CD4-positive, alpha-beta T cell (primary cell): Measurements from ENCODE around the gene ZBTB43. TPM values are rescaled to one million over a fixed set of nuclear protein-coding genes. Genes with fewer than 3 reads are reported as not detected.
"Not testable (repeated sequence)": the region's sequence is repeated elsewhere in the genome, so short reads cannot be mapped to it uniquely, and the experiment has no call there.

Experiments used
- ATAC-seq: fragments of 200-7000 bp; cut with Tn5 transposase; one replicate; pipeline ENCODE4 v1.10.0; 2022; ENCODE audit warnings: mild to moderate bottlenecking; ENCODE audit not compliant: poor library complexity
- CTCF ChIA-PET: fragments of 350-600 bp; sonication (Branson Sonifier 250); formaldehyde crosslinking; loops from one replicate; lab custom pipeline; 2021; ENCODE audit warnings: antibody characterized with exemption, inconsistent platforms; lab: Charles Lee
- POLR2A ChIA-PET: fragments of 350-600 bp; sonication (Branson Sonifier 250); formaldehyde crosslinking; loops from one replicate; lab custom pipeline; 2021; ENCODE audit warnings: antibody characterized with exemption, inconsistent platforms; lab: Charles Lee
- DNase-seq, 14 experiments: peaks; one replicate each; pipeline ENCODE4 v3.0.0-alpha.2; 2013 to 2020; ENCODE audit warnings: mixed read lengths in 2 of 14
- H3K27ac ChIP-seq, 2 donors: one replicate each; pipeline versions ENCODE4 v1.5.1 to v1.7.0; 2013; ENCODE audit warnings: low read length in 2 of 2, low read depth in 1 of 2, mild to moderate bottlenecking in 1 of 2
- H3K27me3 ChIP-seq, 2 experiments: 1 replicate in 1 of 2; 2 replicates in 1 of 2; pipeline versions ENCODE4 v1.6.1 to v1.7.0; 2013; ENCODE audit warnings: low read length in 2 of 2, control low read depth in 1 of 2, mild to moderate bottlenecking in 1 of 2, moderate library complexity in 1 of 2; ENCODE audit not compliant: insufficient read depth in 2 of 2, control insufficient read depth in 1 of 2
- H3K36me3 ChIP-seq: one replicate; pipeline ENCODE4 v1.6.1; 2013; ENCODE audit warnings: low read length, control low read depth; ENCODE audit not compliant: insufficient read depth
- H3K4me1 ChIP-seq: one replicate; pipeline ENCODE4 v1.6.1; 2013; ENCODE audit warnings: low read length, control low read depth; ENCODE audit not compliant: insufficient read depth
- H3K4me3 ChIP-seq: one replicate; pipeline ENCODE4 v1.5.1; 2013; ENCODE audit warnings: mild to moderate bottlenecking, low read length, moderate library complexity
- H3K9me3 ChIP-seq, 2 experiments: 1 replicate in 1 of 2; 2 replicates in 1 of 2; pipeline versions ENCODE4 v1.6.1 to v1.7.0; 2013; ENCODE audit warnings: low read length in 2 of 2, mild to moderate bottlenecking in 2 of 2, control low read depth in 1 of 2, moderate library complexity in 1 of 2; ENCODE audit not compliant: control insufficient read depth in 1 of 2, insufficient read depth in 1 of 2
- H3K27ac Mint-ChIP-seq: one replicate; pipeline ENCODE4 v1.8.0; 2020; ENCODE audit warnings: mixed read lengths
- H3K27me3 Mint-ChIP-seq: one replicate; pipeline ENCODE4 v1.8.0; 2021; ENCODE audit warnings: mixed read lengths
- H3K36me3 Mint-ChIP-seq: one replicate; pipeline ENCODE4 v1.8.0; 2021; ENCODE audit warnings: low read depth, mixed read lengths
- H3K4me1 Mint-ChIP-seq: one replicate; pipeline ENCODE4 v1.8.0; 2021; ENCODE audit warnings: low read depth, mixed read lengths
- H3K4me3 Mint-ChIP-seq: one replicate; pipeline ENCODE4 v1.8.0; 2020; ENCODE audit warnings: mild to moderate bottlenecking, mixed read lengths
- H3K9me3 Mint-ChIP-seq: one replicate; pipeline ENCODE4 v1.8.0; 2020; ENCODE audit warnings: mixed read lengths
- intact Hi-C, 2 experiments: fragments of 100-400 bp; cut with DNase I in 1 of 2; cut with micrococcal nuclease in 1 of 2; formaldehyde crosslinking; loops; one replicate each; pipeline versions ENCODE4 v1.15.1 to v1.9.0; 2023 to 2025; cut with DNase I, micrococcal nuclease
- total RNA-seq, 174 experiments: library from RNA in 2 of 174; stranded (reverse) in 2 of 174; gene quantifications; one replicate each; pipeline ENCODE4 v1.2.3 and lab custom pipeline; 2021 to 2026
- TF ChIP-seq, protein P1 (sequence below): fragments of 200-600 bp; IDR thresholded peaks from one replicate; pipeline ENCODE4 v1.8.0; 2022; ENCODE audit warnings: antibody characterized with exemption, mild to moderate bottlenecking

Gene ZBTB43
- total RNA-seq, 2 experiments from 2014 or later, result 47.7 to 50.8 TPM

DNA sequence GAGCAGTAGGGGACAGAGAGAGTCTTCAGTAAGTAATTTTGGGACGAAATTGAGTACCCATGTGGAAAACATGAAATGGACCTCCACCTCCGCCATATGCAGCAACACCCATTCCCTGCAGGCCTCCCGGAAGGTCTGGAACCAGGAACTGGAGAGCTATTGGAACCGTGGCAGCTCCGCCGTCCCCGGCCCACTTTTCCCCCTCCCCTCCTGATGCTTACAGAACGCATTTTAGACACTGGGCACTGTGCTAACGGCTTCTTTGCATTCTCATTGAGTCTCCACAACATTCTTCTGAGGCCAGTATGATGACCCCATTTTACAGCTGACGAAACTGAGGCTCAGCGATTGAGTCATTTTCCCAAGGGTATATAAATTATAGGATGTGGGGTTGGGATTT lies 20.4 kb upstream of the ZBTB43 start:
- Mint-ChIP-seq H3K27ac (no peak overlapping the region), H3K9me3 (no peaks in the 10 kb centered on the region), H3K36me3 (no peaks in the 10 kb centered on the region), H3K4me3 (no peak overlapping the region), H3K4me1 (no peaks in the 10 kb centered on the region), H3K27me3 (peaks cover 43% of the 10 kb centered on the region)
- intact Hi-C loops, result loop anchor here (5.0 kb wide), 2 partner anchors 172 to 287 kb away; partner anchors contain the start of gene LMX1B (in 1 of the 2)
- ATAC-seq (no peak), DNase-seq (no peak)
- no peaks in the 10 kb centered on the region for H3K36me3 ChIP-seq
- TF ChIP-seq, protein P1, sequence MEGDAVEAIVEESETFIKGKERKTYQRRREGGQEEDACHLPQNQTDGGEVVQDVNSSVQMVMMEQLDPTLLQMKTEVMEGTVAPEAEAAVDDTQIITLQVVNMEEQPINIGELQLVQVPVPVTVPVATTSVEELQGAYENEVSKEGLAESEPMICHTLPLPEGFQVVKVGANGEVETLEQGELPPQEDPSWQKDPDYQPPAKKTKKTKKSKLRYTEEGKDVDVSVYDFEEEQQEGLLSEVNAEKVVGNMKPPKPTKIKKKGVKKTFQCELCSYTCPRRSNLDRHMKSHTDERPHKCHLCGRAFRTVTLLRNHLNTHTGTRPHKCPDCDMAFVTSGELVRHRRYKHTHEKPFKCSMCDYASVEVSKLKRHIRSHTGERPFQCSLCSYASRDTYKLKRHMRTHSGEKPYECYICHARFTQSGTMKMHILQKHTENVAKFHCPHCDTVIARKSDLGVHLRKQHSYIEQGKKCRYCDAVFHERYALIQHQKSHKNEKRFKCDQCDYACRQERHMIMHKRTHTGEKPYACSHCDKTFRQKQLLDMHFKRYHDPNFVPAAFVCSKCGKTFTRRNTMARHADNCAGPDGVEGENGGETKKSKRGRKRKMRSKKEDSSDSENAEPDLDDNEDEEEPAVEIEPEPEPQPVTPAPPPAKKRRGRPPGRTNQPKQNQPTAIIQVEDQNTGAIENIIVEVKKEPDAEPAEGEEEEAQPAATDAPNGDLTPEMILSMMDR, result no peak
- H3K4me1 ChIP-seq, result peaks cover 3% of the 10 kb centered on the region
- peaks cover 4 to 8% of the 10 kb centered on the region in 2 experiments for H3K27me3 ChIP-seq
- POLR2A ChIA-PET, result no interaction called here
- no peaks in the 10 kb centered on the region for H3K9me3 ChIP-seq
- no peak overlapping the region for H3K27ac ChIP-seq
- CTCF ChIA-PET, result interaction anchor here (2.0 kb wide), 1 partner anchor 78 kb away, joined by 12 read pairs; no protein-coding TSS in a partner anchor
- no peak overlapping the region for H3K4me3 ChIP-seq

DNA sequence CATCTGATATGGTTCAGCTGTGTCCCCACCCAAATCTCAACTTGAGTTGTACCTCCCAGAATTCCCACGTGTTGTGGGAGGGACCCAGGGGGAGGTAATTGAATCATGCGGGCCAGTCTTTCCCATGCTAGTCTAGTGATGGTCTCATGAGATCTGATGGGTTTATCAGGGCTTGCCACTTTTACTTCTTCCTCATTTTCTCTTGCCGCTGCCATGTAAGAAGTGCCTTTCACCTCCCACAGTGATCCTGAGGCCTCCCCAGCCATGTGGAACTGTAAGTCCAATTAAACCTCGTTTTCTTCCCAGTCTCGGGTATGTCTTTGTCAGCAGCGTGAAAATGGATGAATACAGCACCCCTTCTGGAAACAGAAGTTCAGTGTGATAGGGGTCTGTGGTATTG lies 20.0 kb upstream of the ZBTB43 start:
- H3K4me3 ChIP-seq, H3K27me3 ChIP-seq, H3K27ac Mint-ChIP-seq, ATAC-seq, H3K27ac ChIP-seq, H3K36me3 ChIP-seq, H3K4me1 ChIP-seq, H3K4me1 Mint-ChIP-seq, H3K4me3 Mint-ChIP-seq, H3K36me3 Mint-ChIP-seq, CTCF ChIA-PET, DNase-seq, POLR2A ChIA-PET, H3K9me3 Mint-ChIP-seq, H3K9me3 ChIP-seq: not testable (repeated sequence)
- peaks cover 44% of the 10 kb centered on the region for H3K27me3 Mint-ChIP-seq
- intact Hi-C loops, result loop anchor here (5.0 kb wide), 2 partner anchors 173 to 288 kb away; partner anchors contain the start of gene LMX1B (in 1 of the 2)

DNA sequence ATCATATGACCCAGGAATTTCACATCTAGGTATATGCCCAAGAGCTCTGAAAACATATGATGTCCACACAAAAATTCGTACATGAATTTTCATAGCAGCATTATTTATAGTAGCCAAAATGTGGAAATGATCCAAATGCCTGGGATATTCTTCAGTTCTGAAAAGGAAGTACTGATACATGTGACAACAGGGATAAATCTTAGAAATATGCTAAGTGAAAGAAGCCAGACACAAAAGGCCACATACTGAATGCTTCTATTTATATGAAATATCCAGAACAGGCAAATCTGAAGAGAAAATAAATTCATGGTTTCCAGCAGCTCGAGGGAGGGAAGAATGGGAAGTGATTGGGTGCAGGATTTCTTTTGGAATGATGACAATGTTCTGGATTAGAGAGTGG lies 16.8 kb upstream of the ZBTB43 start:
- no peaks in the 10 kb centered on the region for H3K4me1 Mint-ChIP-seq
- DNase-seq, result no peak
- CTCF ChIA-PET, result interaction anchor here (1.2 to 1.5 kb wide), 2 partner anchors 82 to 83 kb away, joined by 4 read pairs; no protein-coding TSS in a partner anchor
- Histone ChIP-seq H3K27ac (no peak overlapping the region), H3K9me3 (no peaks in the 10 kb centered on the region), H3K4me3 (no peak overlapping the region), H3K4me1 (no peaks in the 10 kb centered on the region), H3K27me3 (peaks cover 8 to 16% of the 10 kb centered on the region in 2 experiments), H3K36me3 (no peaks in the 10 kb centered on the region)
- H3K9me3 Mint-ChIP-seq, result no peaks in the 10 kb centered on the region
- POLR2A ChIA-PET, result no interaction called here
- no peak for ATAC-seq
- intact Hi-C loops, result no loop called here
- H3K36me3 Mint-ChIP-seq, result no peaks in the 10 kb centered on the region
- no peak overlapping the region for H3K4me3 Mint-ChIP-seq
- TF ChIP-seq, protein P1, result no peak
- peaks cover 53% of the 10 kb centered on the region for H3K27me3 Mint-ChIP-seq
- H3K27ac Mint-ChIP-seq, result no peak overlapping the region
